ENCODE results near the gene STEAP1B. TPM values are rescaled to one million over a fixed set of nuclear protein-coding genes. Genes with fewer than 3 reads are reported as not detected.
A peak's percentile ranks its signal among the peaks of the same experiment; 100 is the strongest.
"Not testable (repeated sequence)": the region's sequence is repeated elsewhere in the genome, so short reads cannot be mapped to it uniquely, and the experiment has no call there.

Gene STEAP1B
- total and polyA plus RNA-seq, 3 experiments from 2014 or later: 0.20 TPM; not detected in 2

DNA sequence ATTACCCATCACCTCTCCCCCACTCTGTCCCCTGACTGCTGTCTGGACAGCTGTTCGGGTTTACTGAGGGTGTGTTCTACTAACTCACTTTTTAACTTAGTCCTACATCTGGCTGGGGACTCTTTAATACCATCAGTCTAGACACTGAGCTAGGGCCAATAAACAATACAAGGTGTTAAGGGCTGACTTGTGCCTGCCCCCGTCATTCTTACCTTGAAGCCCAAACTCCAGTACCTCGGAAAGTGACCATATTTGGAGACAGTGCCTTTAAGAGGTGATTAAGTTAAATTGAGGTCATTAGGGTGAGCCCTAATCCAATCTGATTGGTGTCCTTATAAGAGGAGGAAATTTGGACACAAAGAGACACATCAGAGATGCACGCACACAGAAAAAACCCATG lies 35.7 kb downstream of the STEAP1B start:
- Histone ChIP-seq H3K27me3 (ENCODE audit: insufficient read depth, low read length, poor library complexity, severe bottlenecking) (no peaks in the 10 kb centered on the region), H3K9me3 (ENCODE audit: low read length) (no peaks in the 10 kb centered on the region), H3K4me3 (ENCODE audit: low read length) (no peak overlapping the region), H3K36me3 (ENCODE audit: insufficient read depth, low read length) (no peaks in the 10 kb centered on the region), H3K4me1 (ENCODE audit: insufficient read depth, low read length) (no peaks in the 10 kb centered on the region), H3K27ac (ENCODE audit: low read depth, low read length) (no peak overlapping the region)
- Mint-ChIP-seq H3K27ac (no peak overlapping the region), H3K4me1 (no peaks in the 10 kb centered on the region), H3K4me3 (no peak overlapping the region), H3K27me3 (peaks cover 7 to 9% of the 10 kb centered on the region in 2 donors), H3K36me3 (no peaks in the 10 kb centered on the region), H3K9me3 (no peaks in the 10 kb centered on the region)
- ChIA-PET POLR2A (no interaction called here), CTCF (no interaction called here)
- DNase-seq: no peak

DNA sequence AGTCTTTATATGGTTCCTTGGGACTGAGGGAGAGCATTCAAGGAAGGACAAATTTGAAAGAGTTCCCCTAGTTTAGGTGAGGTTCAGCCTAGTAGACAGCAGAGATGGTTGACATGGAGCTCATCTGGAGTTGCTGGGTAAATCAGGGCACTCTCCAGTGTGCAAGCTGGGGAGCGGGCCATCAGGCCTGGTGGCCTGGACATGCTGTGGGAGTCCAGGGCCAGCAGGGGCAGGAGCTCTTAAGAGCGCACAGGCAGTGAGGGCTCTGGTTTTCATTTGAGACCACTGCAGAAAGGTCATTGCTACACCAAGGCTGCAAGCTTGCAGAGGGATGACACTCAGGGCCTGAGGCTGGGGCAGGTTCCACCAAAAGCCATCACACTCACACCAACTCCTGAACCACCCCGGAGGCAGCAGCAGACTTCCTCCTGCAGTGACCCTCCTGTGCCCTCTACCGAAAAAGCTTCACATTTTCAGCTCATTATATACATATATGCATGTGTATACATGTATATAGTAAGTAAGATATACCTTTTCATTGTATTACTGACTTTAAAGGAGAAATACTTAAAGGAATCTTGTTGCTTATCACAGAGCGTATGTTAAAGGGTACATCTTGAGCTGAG lies 39.5 kb downstream of the STEAP1B start:
- H3K27ac ChIP-seq (ENCODE audit: low read depth, low read length): no peak overlapping the region
- no peaks in the 10 kb centered on the region for H3K27me3 ChIP-seq (ENCODE audit: insufficient read depth, low read length, poor library complexity, severe bottlenecking)
- Mint-ChIP-seq H3K27me3 (peaks cover 3 to 9% of the 10 kb centered on the region in 2 donors), H3K27ac (no peak overlapping the region), H3K4me1 (no peaks in the 10 kb centered on the region), H3K4me3 (no peak overlapping the region), H3K9me3 (no peaks in the 10 kb centered on the region), H3K36me3 (no peaks in the 10 kb centered on the region)
- CTCF ChIA-PET: no interaction called here
- POLR2A ChIA-PET: no interaction called here
- H3K36me3 ChIP-seq (ENCODE audit: insufficient read depth, low read length): no peaks in the 10 kb centered on the region
- no peak overlapping the region for H3K4me3 ChIP-seq (ENCODE audit: low read length)
- H3K4me1 ChIP-seq (ENCODE audit: insufficient read depth, low read length): no peaks in the 10 kb centered on the region
- no peak for DNase-seq
- no peaks in the 10 kb centered on the region for H3K9me3 ChIP-seq (ENCODE audit: low read length)

DNA sequence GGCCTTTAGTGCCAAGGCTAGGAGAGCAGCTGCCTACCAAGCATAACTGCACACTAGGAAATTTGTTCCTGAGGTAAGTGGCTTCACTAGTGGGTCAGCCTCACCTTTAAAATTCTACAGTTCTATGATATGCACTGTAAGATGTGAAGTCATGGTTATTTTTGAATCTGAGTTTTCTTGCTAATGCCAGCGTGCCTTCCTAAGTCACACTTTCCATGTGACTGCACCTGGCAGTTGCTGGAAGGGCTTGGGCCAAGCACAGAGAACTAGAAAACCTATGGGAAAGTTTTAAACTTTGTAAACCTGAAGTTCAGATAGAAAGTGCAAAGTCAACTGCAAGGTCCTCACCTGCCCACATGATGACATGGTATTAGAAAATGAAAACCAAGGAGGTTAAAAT lies 42.5 kb downstream of the STEAP1B start:
- no peaks in the 10 kb centered on the region for H3K9me3 ChIP-seq (ENCODE audit: low read length)
- Mint-ChIP-seq H3K36me3 (no peaks in the 10 kb centered on the region), H3K27ac (no peak overlapping the region), H3K4me1 (peaks cover 2 to 3% (median 2%) of the 10 kb centered on the region in 3 donors), H3K9me3 (no peaks in the 10 kb centered on the region), H3K27me3 (peaks cover 8 to 33% of the 10 kb centered on the region in 2 donors), H3K4me3 (no peak overlapping the region)
- no peak for DNase-seq
- no peaks in the 10 kb centered on the region for H3K4me1 ChIP-seq (ENCODE audit: insufficient read depth, low read length)
- POLR2A ChIA-PET: no interaction called here
- H3K27ac ChIP-seq (ENCODE audit: low read depth, low read length): no peak overlapping the region
- no peaks in the 10 kb centered on the region for H3K27me3 ChIP-seq (ENCODE audit: insufficient read depth, low read length, poor library complexity, severe bottlenecking)
- H3K4me3 ChIP-seq (ENCODE audit: low read length): no peak overlapping the region
- CTCF ChIA-PET: interaction anchor here (1.4 kb wide), 1 partner anchor 42 kb away, joined by 3 read pairs; the partner anchor contains the start of gene STEAP1B
- no peaks in the 10 kb centered on the region for H3K36me3 ChIP-seq (ENCODE audit: insufficient read depth, low read length)

DNA sequence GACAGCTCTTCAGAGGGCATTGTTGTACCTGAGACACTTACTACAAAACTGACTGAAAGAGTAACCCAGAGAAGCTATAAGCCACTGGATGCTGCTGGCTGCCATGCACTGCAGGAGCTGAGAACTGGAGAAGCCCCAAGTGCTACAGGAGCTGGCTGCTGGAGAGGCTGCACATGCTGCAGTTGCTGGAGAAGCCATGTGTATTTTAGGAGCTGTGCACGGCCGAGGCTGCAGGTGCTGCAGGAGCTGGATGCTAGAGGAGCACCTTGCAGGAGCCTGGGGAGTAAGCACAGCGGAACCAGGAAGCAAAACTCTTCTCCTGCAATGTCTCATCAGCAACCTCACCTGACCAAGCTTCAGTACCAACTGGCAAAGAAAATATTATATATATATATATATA lies 45.5 kb downstream of the STEAP1B start:
- no peak for DNase-seq
- H3K4me1 ChIP-seq (ENCODE audit: insufficient read depth, low read length): no peaks in the 10 kb centered on the region
- peaks cover 7 to 9% (median 7%) of the 10 kb centered on the region in 3 donors for H3K4me1 Mint-ChIP-seq
- no peak overlapping the region for H3K4me3 ChIP-seq (ENCODE audit: low read length)
- no peak overlapping the region for H3K27ac ChIP-seq (ENCODE audit: low read depth, low read length)
- ChIA-PET POLR2A (no interaction called here), CTCF (no interaction called here)
- H3K27me3 ChIP-seq (ENCODE audit: insufficient read depth, low read length, poor library complexity, severe bottlenecking): no peaks in the 10 kb centered on the region
- H3K36me3 Mint-ChIP-seq: no peaks in the 10 kb centered on the region
- H3K36me3 ChIP-seq (ENCODE audit: insufficient read depth, low read length): no peaks in the 10 kb centered on the region
- H3K9me3 Mint-ChIP-seq: no peaks in the 10 kb centered on the region
- no peak overlapping the region for H3K27ac Mint-ChIP-seq
- no peaks in the 10 kb centered on the region for H3K9me3 ChIP-seq (ENCODE audit: low read length)
- no peak overlapping the region for H3K4me3 Mint-ChIP-seq
- peaks cover 8 to 46% of the 10 kb centered on the region in 2 donors for H3K27me3 Mint-ChIP-seq

DNA sequence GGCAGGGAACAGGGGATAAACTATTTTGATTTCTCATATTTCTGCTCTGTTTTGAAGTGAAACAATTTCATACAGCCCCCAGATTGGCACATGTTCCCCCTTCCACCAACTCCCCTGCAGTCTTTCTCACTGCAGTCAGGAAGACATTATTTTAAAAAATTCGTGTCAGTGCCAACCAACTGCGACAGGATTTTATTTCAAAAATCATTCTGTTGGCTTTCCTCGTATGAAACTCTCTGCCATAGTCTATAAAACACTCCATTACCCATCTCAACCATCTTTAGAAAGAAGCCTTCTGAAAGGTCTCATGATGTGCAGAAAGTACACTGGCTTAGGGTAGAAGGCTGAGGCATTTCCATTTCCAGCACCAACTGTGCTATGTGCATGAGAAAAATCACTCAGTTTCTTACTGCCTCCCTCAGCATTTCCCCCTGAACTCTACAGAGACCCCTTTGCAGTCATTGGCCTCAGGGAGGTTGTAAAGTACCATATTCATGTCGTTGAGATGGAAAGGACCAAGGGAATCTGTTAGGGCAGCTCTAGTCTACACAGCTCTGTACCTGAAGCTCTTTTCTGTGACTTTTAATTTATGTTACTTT lies 46.9 kb downstream of the STEAP1B start:
- Histone ChIP-seq H3K4me1 (ENCODE audit: insufficient read depth, low read length) (no peaks in the 10 kb centered on the region), H3K27ac (ENCODE audit: low read depth, low read length) (no peak overlapping the region), H3K36me3 (ENCODE audit: insufficient read depth, low read length) (no peaks in the 10 kb centered on the region), H3K9me3 (ENCODE audit: low read length) (no peaks in the 10 kb centered on the region), H3K27me3 (ENCODE audit: insufficient read depth, low read length, poor library complexity, severe bottlenecking) (no peaks in the 10 kb centered on the region), H3K4me3 (ENCODE audit: low read length) (no peak overlapping the region)
- Mint-ChIP-seq H3K27ac (no peak overlapping the region), H3K36me3 (no peaks in the 10 kb centered on the region), H3K9me3 (no peaks in the 10 kb centered on the region), H3K4me3 (peak overlapping the region in 1 of 7 donors; percentile 28), H3K4me1 (peaks cover 7 to 9% (median 7%) of the 10 kb centered on the region in 3 donors), H3K27me3 (peaks cover 7 to 46% of the 10 kb centered on the region in 2 donors)
- CTCF ChIA-PET: no interaction called here
- no peak for DNase-seq
- POLR2A ChIA-PET: no interaction called here

DNA sequence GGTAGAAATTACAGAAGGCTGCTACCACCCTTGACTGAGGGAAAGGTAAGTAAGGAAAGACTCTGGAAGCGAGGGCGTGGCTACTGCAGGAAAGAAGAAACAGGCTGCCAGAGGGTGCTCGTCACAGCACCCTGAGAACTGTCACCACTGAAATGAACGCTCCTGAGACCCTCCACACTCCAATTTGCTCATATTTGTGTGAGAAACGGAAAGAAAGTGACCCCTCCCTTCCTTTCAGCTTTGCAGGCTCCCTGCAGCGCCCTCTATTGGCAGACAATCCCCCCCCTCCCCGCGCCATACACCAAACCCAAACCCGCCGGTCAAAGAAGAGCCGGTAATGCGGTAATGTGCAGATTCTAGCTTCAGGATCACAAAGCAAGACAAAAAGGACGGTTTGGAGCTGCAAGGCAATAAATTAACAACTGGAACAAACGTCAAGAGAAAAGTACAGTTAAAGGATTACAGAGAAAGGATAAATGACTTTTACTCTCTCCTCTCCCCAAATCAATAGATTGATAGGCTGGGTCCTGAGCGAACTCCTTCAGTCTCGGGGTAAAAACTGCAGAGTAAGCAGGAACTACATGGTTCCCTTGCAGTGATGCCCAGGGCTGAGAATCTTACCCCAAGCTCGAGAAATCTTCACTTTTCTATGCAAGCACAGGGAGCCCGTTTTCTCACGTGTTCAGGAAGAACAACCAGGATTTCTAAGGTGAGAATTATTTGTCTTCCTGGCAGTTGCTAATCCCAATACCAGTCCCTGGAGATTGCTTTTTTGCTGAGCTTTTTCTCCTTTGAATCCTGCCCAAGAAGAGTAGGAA lies 47.6 kb downstream of the STEAP1B start:
- CTCF ChIA-PET: no interaction called here
- no peak overlapping the region for H3K27ac Mint-ChIP-seq
- peaks cover 7 to 46% of the 10 kb centered on the region in 2 donors for H3K27me3 Mint-ChIP-seq
- no peaks in the 10 kb centered on the region for H3K36me3 Mint-ChIP-seq
- H3K4me1 ChIP-seq (ENCODE audit: insufficient read depth, low read length): no peaks in the 10 kb centered on the region
- H3K36me3 ChIP-seq (ENCODE audit: insufficient read depth, low read length): no peaks in the 10 kb centered on the region
- no peaks in the 10 kb centered on the region for H3K27me3 ChIP-seq (ENCODE audit: insufficient read depth, low read length, poor library complexity, severe bottlenecking)
- H3K4me1 Mint-ChIP-seq: peaks cover 7 to 13% (median 7%) of the 10 kb centered on the region in 3 donors
- H3K27ac ChIP-seq (ENCODE audit: low read depth, low read length): no peak overlapping the region
- no peak overlapping the region for H3K4me3 Mint-ChIP-seq
- POLR2A ChIA-PET: no interaction called here
- H3K9me3 ChIP-seq (ENCODE audit: low read length): no peaks in the 10 kb centered on the region
- no peaks in the 10 kb centered on the region for H3K9me3 Mint-ChIP-seq
- peak in 1 of 5 donors; percentile 4 for DNase-seq
- no peak overlapping the region for H3K4me3 ChIP-seq (ENCODE audit: low read length)

DNA sequence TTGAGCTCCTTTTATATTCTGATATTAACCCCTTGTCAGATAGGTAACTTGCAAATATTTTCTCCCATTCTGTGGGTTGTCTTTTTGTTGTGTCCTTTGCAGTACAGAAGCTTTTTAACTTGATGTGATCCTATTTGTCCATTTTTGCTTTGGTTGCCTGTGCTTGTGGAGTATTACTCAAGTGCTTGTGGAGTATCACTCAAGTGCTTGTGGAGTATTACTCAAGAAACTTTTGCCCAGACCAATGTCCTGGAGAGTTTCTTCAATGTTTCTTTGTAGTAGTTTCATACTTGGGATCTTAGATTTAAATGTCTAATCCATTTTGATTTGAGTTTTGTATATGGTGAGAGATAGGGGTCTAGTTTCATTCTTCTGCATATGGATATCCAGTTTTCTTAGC lies 50.0 kb downstream of the STEAP1B start:
- H3K9me3 ChIP-seq (ENCODE audit: low read length); H3K4me1 ChIP-seq (ENCODE audit: insufficient read depth, low read length); H3K27me3 ChIP-seq (ENCODE audit: insufficient read depth, low read length, poor library complexity, severe bottlenecking); H3K9me3 Mint-ChIP-seq; DNase-seq; H3K4me3 ChIP-seq (ENCODE audit: low read length); POLR2A ChIA-PET; H3K36me3 Mint-ChIP-seq; H3K27ac Mint-ChIP-seq; H3K4me3 Mint-ChIP-seq; CTCF ChIA-PET; H3K27ac ChIP-seq (ENCODE audit: low read depth, low read length); H3K36me3 ChIP-seq (ENCODE audit: insufficient read depth, low read length): not testable (repeated sequence)
- peaks cover 7 to 16% (median 9%) of the 10 kb centered on the region in 3 donors for H3K4me1 Mint-ChIP-seq
- H3K27me3 Mint-ChIP-seq: peaks cover 7 to 33% of the 10 kb centered on the region in 2 donors

DNA sequence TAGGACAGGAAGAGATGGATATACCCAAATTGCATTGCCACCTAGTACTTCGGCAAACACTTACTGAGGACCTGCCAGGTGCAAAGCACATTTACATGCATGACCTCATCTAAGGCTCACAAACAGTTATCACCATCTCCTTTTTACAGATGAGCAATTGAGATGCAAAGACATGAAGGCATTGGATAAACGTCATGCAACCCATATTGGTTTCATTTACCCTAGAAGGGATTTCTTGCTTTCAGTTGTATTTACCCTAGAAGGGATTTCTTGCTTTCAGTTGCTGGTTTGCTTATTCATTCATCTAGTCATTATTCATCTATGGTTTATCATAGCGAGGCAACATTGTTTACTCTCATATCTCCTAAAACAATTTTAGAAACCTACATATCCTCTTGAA lies 52.2 kb downstream of the STEAP1B start:
- peaks cover 1 to 22% of the 10 kb centered on the region in 2 donors for H3K27me3 Mint-ChIP-seq
- no peak overlapping the region for H3K27ac Mint-ChIP-seq
- no peak overlapping the region for H3K4me3 Mint-ChIP-seq
- Histone ChIP-seq H3K4me3 (ENCODE audit: low read length) (no peak overlapping the region), H3K36me3 (ENCODE audit: insufficient read depth, low read length) (no peaks in the 10 kb centered on the region), H3K27me3 (ENCODE audit: insufficient read depth, low read length, poor library complexity, severe bottlenecking) (no peaks in the 10 kb centered on the region), H3K9me3 (ENCODE audit: low read length) (no peaks in the 10 kb centered on the region), H3K4me1 (ENCODE audit: insufficient read depth, low read length) (no peaks in the 10 kb centered on the region), H3K27ac (ENCODE audit: low read depth, low read length) (no peak overlapping the region)
- H3K36me3 Mint-ChIP-seq: no peaks in the 10 kb centered on the region
- peaks cover 7 to 20% (median 7%) of the 10 kb centered on the region in 3 donors for H3K4me1 Mint-ChIP-seq
- POLR2A ChIA-PET: no interaction called here
- CTCF ChIA-PET: no interaction called here
- no peaks in the 10 kb centered on the region for H3K9me3 Mint-ChIP-seq
- DNase-seq: no peak
